IMR-90 (cell line): ENCODE results near the gene KCNJ13. TPM values are rescaled to one million over a fixed set of nuclear protein-coding genes. Genes with fewer than 3 reads are reported as not detected.

ENCODE experiments used
- ATAC-seq: fragments of 200-7000 bp; cut with Tn5 transposase; 2 replicates; pipeline ENCODE4 v1.9.1; 2020; ENCODE audit warnings: low read depth, mild to moderate bottlenecking, moderate library complexity
- BruUV-seq: library from RNA; stranded (reverse); fragments of 400-500 nt; replicated peaks from 2 replicates; lab custom pipeline; 2021; lab: Mats Ljungman, UMichigan
- CTCF ChIA-PET: fragments of 300-600 bp; formaldehyde crosslinking; extraction: SDS; loops from one replicate; lab custom pipeline; 2021; ENCODE audit warnings: antibody characterized with exemption; lab: Yijun Ruan, JAX
- POLR2A ChIA-PET: fragments of 300-600 bp; sonication (Branson Sonifier 250); formaldehyde crosslinking; loops from one replicate; lab custom pipeline; 2022; ENCODE audit warnings: antibody characterized with exemption; ENCODE audit not compliant: unreplicated experiment; lab: Charles Lee
- DNase-seq: peaks from one replicate; pipeline ENCODE4 v3.0.0; 2013
- H2AFZ ChIP-seq: replicated peaks from 2 replicates; pipeline ENCODE3; 2013; ENCODE audit warnings: low read length, mild to moderate bottlenecking; ENCODE audit not compliant: poor library complexity
- H2AK5ac ChIP-seq: 2 replicates; pipeline ENCODE4 v1.6.1; 2013; ENCODE audit warnings: low read depth, low read length, inconsistent platforms
- H2AK9ac ChIP-seq: replicated peaks from 2 replicates; pipeline ENCODE3; 2013; ENCODE audit warnings: mild to moderate bottlenecking, low read depth, low read length, moderate library complexity; ENCODE audit not compliant: poor library complexity
- H2BK120ac ChIP-seq: 2 replicates; pipeline ENCODE4 v1.6.1; 2013; ENCODE audit warnings: low read depth, low read length, inconsistent platforms
- H2BK15ac ChIP-seq: 3 replicates; pipeline ENCODE4 v1.6.1; 2013; ENCODE audit warnings: low read depth, low read length, inconsistent platforms
- H2BK20ac ChIP-seq: 2 replicates; pipeline ENCODE4 v1.6.1; 2013; ENCODE audit warnings: low read depth, mild to moderate bottlenecking, inconsistent platforms, low read length, moderate library complexity
- H2BK5ac ChIP-seq: 2 replicates; pipeline ENCODE4 v1.6.1; 2013; ENCODE audit warnings: mild to moderate bottlenecking, low read depth, low read length, inconsistent platforms; ENCODE audit not compliant: poor library complexity, severe bottlenecking
- H3K14ac ChIP-seq: replicated peaks from 2 replicates; pipeline ENCODE4 v1.6.1; 2013; ENCODE audit warnings: low read depth, low read length, inconsistent platforms
- H3K18ac ChIP-seq: 2 replicates; pipeline ENCODE4 v1.6.1; 2013; ENCODE audit warnings: low read depth, low read length, control low read depth
- H3K23ac ChIP-seq: 2 replicates; pipeline ENCODE4 v1.6.1; 2013; ENCODE audit warnings: low read depth, low read length, inconsistent platforms
- H3K27ac ChIP-seq: 2 replicates; pipeline ENCODE4 v1.5.1; 2013; ENCODE audit warnings: mild to moderate bottlenecking, control low read depth, low read length; ENCODE audit not compliant: insufficient read depth
- H3K27me3 ChIP-seq: 2 replicates; pipeline ENCODE4 v1.6.1; 2013; ENCODE audit warnings: low read length; ENCODE audit not compliant: control insufficient read depth, insufficient read depth
- H3K36me3 ChIP-seq: 2 replicates; pipeline ENCODE4 v1.6.1; 2013; ENCODE audit warnings: low read length, mixed read lengths; ENCODE audit not compliant: control insufficient read depth, insufficient read depth
- H3K4ac ChIP-seq: 2 replicates; pipeline ENCODE4 v1.6.1; 2013; ENCODE audit warnings: low read depth, low read length, inconsistent platforms
- H3K4me1 ChIP-seq: 2 replicates; pipeline ENCODE4 v1.6.1; 2013; ENCODE audit warnings: low read length, mixed read lengths; ENCODE audit not compliant: control insufficient read depth, insufficient read depth
- H3K4me2 ChIP-seq: 2 replicates; pipeline ENCODE4 v1.6.1; 2013; ENCODE audit warnings: low read depth, mild to moderate bottlenecking, control low read depth, low read length, moderate library complexity
- H3K4me3 ChIP-seq: 2 replicates; pipeline ENCODE4 v1.5.1; 2013; ENCODE audit warnings: low read depth, mild to moderate bottlenecking, control low read depth, low read length, moderate library complexity; ENCODE audit not compliant: insufficient read depth
- H3K56ac ChIP-seq: 2 replicates; pipeline ENCODE4 v1.6.1; 2013; ENCODE audit warnings: low read length, inconsistent platforms; ENCODE audit not compliant: insufficient read depth; ENCODE audit errors: extremely low read depth
- H3K79me1 ChIP-seq, 2 experiments: 2 replicates each; pipeline ENCODE4 v1.6.1; 2013; ENCODE audit warnings: low read length in 2 of 2, inconsistent platforms in 1 of 2, low read depth in 1 of 2
- H3K9ac ChIP-seq: 2 replicates; pipeline ENCODE4 v1.6.1; 2013; ENCODE audit warnings: low read depth, low read length, control low read depth
- H3K9me1 ChIP-seq: 2 replicates; pipeline ENCODE4 v1.6.1; 2013; ENCODE audit warnings: low read length, inconsistent platforms; ENCODE audit not compliant: insufficient read depth
- H3K9me3 ChIP-seq: 2 replicates; pipeline ENCODE4 v1.6.1; 2013; ENCODE audit warnings: low read length; ENCODE audit not compliant: control insufficient read depth, insufficient read depth
- H4K20me1 ChIP-seq: 2 replicates; pipeline ENCODE4 v1.6.1; 2013; ENCODE audit warnings: low read length, inconsistent platforms; ENCODE audit not compliant: insufficient read depth
- H4K5ac ChIP-seq: 2 replicates; pipeline ENCODE4 v1.6.1; 2013; ENCODE audit warnings: mild to moderate bottlenecking, low read depth, low read length, control low read depth
- H4K8ac ChIP-seq, 2 experiments: 2 replicates each; pipeline ENCODE4 v1.6.1; 2013; ENCODE audit warnings: low read depth in 2 of 2, low read length in 2 of 2, control low read depth in 1 of 2, inconsistent platforms in 1 of 2
- H4K91ac ChIP-seq: 2 replicates; pipeline ENCODE4 v1.6.1; 2013; ENCODE audit warnings: low read depth, low read length, inconsistent platforms; ENCODE audit not compliant: insufficient read depth
- MAFK ChIP-seq: IDR thresholded peaks from 2 replicates; pipeline ENCODE4 v1.6.1; 2012; ENCODE audit warnings: low read depth, low read length, improper control_type of control experiment
- WGBS, 2 experiments: methylation state at CpG; one replicate each; pipeline versions ENCODE4 v1.1.5 to v1.1.7; 2013; ENCODE audit warnings: missing lambda C conversion rate in 2 of 2; ENCODE audit not compliant: insufficient read length in 1 of 2; ENCODE audit errors: extremely low coverage in 2 of 2; 5-methylcytosine and 5-hydroxymethylcytosine counted together
- dilution Hi-C: fragments of 300-500 bp; cut with HindIII; formaldehyde crosslinking; loops from one replicate; pipeline ENCODE4 v1.14.3; 2018; ENCODE audit warnings: low sequenced_read_pairs; ENCODE audit not compliant: unreplicated experiment
- in situ Hi-C: fragments of 300-500 bp; cut with MboI; formaldehyde crosslinking; loops from 3 replicates; pipeline ENCODE4 v1.14.3; 2019; ENCODE audit warnings: low sequenced_read_pairs, inconsistent platforms, mixed read lengths
- intact Hi-C: fragments of 100-400 bp; cut with micrococcal nuclease; formaldehyde crosslinking; loops from 2 replicates; pipeline ENCODE4 v1.10.0; 2022
- polyA plus RNA-seq, 3 experiments: library from polyadenylated mRNA; depleted of rRNA; stranded (reverse); fragments of >200 nt; gene quantifications; 2 replicates each; pipeline ENCODE4 v1.2.3, GENCODE V29; 2012; ENCODE audit warnings: low replicate concordance in 1 of 3
- total RNA-seq: library from RNA; depleted of rRNA; stranded (reverse); fragments of >200 nt; gene quantifications from 2 replicates; pipeline ENCODE4 v1.2.3, GENCODE V29; 2012

Gene KCNJ13
- total and polyA plus RNA-seq, 2 of the 4 experiments (the other 2 are of a cell fraction) = not detected

GRCh38 chr2:232773815-232774214 is 2.5 kb downstream of the KCNJ13 start:
- WGBS, 2 experiments = no CpG with 5 or more reads among the region's 9 CpGs
- no peak overlapping the region for H3K9ac ChIP-seq

More at GRCh38 chr2:232773815-232774214, 2.5 kb downstream of the KCNJ13 start:
- Histone ChIP-seq H3K9me3 (no peaks in the 10 kb centered on the region), H3K36me3 (peaks cover 10% of the 10 kb centered on the region), H4K5ac (no peak overlapping the region), H2AK9ac (no peak overlapping the region), H3K14ac (no peak overlapping the region), H3K18ac (no peak overlapping the region), H4K91ac (no peak overlapping the region), H3K27ac (no peak overlapping the region), H2BK15ac (no peak overlapping the region), H2BK120ac (no peak overlapping the region), H3K56ac (no peak overlapping the region), H4K8ac (no peak overlapping the region), H3K4me3 (no peak overlapping the region), H3K27me3 (no peaks in the 10 kb centered on the region), H3K4me1 (no peaks in the 10 kb centered on the region), H3K4ac (no peak overlapping the region), H2AK5ac (no peak overlapping the region), H3K23ac (no peak overlapping the region), H2BK5ac (no peak overlapping the region), H3K9me1 (peaks cover 4% of the 10 kb centered on the region), H3K79me1 (peaks cover 4 to 13% of the 10 kb centered on the region in 2 experiments; a peak in 3 of 4 replicates), H3K4me2 (no peak overlapping the region), H2AFZ (no peak overlapping the region), H2BK20ac (no peak overlapping the region), H4K20me1 (peaks cover 4% of the 10 kb centered on the region; the same call in 1 of the 2 replicates)
- DNase-seq (no peak), ATAC-seq (no peak)
- BruUV-seq = no TSS peak
- dilution Hi-C loops = no loop called here
- CTCF ChIA-PET = no interaction called here
- in situ Hi-C loops = no loop called here
- POLR2A ChIA-PET = no interaction called here
- no peak for TF ChIP-seq MAFK
- intact Hi-C loops = loop anchor here (10.0 kb wide), 1 partner anchor 169 kb away; no protein-coding TSS in a partner anchor
